ENCODE measurements around the gene ZFAND2B. TPM values are rescaled to one million over a fixed set of nuclear protein-coding genes. Genes with fewer than 3 reads are reported as not detected.
A peak's percentile ranks its signal among the peaks of the same experiment; 100 is the strongest.

The ZFAND2B gene
- total RNA-seq, 1 donor from 2014 or later = 29.3 TPM

DNA sequence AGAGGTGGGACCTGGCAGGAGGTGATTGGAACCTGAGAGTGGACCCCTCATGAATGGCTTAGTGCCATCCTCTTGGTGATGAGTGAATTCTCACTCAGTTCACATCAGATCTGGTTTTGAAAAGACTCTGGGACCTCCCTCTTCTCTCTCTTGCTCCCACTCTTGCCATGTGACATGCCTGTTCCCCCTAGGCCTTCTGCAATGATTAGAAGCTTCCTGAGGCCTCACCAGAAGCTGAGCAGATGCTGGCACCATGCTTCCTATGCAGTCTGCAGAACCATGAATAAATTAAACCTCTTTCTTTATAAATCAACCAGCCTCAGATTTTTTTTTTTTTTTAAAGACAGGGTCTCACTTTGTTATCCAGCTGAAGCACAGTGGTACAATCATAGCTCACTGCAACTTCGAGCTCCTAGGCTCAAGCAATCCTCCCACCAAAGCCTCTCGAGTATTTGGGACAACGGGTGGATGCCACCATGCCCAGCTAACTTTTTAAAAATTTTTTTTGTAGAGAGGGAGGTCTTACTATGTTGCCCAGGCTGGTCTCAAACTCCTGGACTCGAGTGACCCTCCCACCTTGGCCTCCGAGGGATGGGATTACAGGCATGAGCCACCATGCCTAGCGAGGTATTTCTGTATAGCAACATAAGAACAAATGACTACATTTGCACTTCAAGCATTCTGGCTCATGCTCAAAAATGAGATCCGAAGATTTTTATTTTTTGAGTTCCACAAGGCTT, 2.0 kb upstream of the ZFAND2B start:
- Mint-ChIP-seq H3K4me3 (ENCODE audit: low read depth) (no peak overlapping the region), H3K4me1 (ENCODE audit: low read depth) (peaks cover 11% of the 10 kb centered on the region), H3K27ac (no peak overlapping the region), H3K9me3 (ENCODE audit: low read depth) (no peaks in the 10 kb centered on the region), H3K36me3 (ENCODE audit: insufficient read depth) (peaks cover 5% of the 10 kb centered on the region), H3K27me3 (peaks cover 5% of the 10 kb centered on the region)
- TF ChIP-seq, protein P1, sequence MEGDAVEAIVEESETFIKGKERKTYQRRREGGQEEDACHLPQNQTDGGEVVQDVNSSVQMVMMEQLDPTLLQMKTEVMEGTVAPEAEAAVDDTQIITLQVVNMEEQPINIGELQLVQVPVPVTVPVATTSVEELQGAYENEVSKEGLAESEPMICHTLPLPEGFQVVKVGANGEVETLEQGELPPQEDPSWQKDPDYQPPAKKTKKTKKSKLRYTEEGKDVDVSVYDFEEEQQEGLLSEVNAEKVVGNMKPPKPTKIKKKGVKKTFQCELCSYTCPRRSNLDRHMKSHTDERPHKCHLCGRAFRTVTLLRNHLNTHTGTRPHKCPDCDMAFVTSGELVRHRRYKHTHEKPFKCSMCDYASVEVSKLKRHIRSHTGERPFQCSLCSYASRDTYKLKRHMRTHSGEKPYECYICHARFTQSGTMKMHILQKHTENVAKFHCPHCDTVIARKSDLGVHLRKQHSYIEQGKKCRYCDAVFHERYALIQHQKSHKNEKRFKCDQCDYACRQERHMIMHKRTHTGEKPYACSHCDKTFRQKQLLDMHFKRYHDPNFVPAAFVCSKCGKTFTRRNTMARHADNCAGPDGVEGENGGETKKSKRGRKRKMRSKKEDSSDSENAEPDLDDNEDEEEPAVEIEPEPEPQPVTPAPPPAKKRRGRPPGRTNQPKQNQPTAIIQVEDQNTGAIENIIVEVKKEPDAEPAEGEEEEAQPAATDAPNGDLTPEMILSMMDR (IDR thresholded peaks at IDR 0.05; ENCODE audit: unreplicated experiment) = no peak
- no peak for DNase-seq (ENCODE audit: low spot score, unreplicated experiment)

GRCh38 chr2:219205165-219205538, 1.4 kb upstream of the ZFAND2B start:
- TF ChIP-seq, protein P1 (IDR thresholded peaks at IDR 0.05; ENCODE audit: unreplicated experiment) = no peak
- H3K4me3 Mint-ChIP-seq (ENCODE audit: low read depth) = peak overlapping the region; percentile 47
- H3K27me3 Mint-ChIP-seq = peaks cover 4% of the 10 kb centered on the region
- peak overlapping the region; percentile 59 for H3K27ac Mint-ChIP-seq
- no peak for DNase-seq (ENCODE audit: low spot score, unreplicated experiment)
- peaks cover 11% of the 10 kb centered on the region for H3K4me1 Mint-ChIP-seq (ENCODE audit: low read depth)
- peaks cover 6% of the 10 kb centered on the region for H3K36me3 Mint-ChIP-seq (ENCODE audit: insufficient read depth)
- H3K9me3 Mint-ChIP-seq (ENCODE audit: low read depth) = no peaks in the 10 kb centered on the region

DNA sequence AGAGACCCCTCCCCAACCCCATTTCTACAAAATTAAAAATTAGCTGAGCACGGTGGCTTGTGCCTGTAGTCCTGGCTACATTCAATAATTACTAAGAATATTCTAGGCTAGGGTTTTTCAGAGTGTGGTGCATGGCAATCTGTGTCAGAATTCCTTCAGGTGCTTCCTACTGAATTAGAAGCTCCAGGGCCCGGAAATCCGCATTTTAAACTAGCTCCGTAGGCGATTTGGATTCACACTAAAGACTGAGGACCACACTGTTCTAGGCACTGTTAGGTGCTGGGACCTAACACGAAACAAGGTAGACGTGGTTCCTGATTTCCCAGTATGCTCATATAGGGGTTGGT, 628 bp upstream of the ZFAND2B start:
- Mint-ChIP-seq H3K36me3 (ENCODE audit: insufficient read depth) (peaks cover 6% of the 10 kb centered on the region), H3K27ac (peak overlapping the region; percentile 98), H3K9me3 (ENCODE audit: low read depth) (no peaks in the 10 kb centered on the region), H3K4me1 (ENCODE audit: low read depth) (peaks cover 11% of the 10 kb centered on the region), H3K27me3 (peaks cover 4% of the 10 kb centered on the region), H3K4me3 (ENCODE audit: low read depth) (peak overlapping the region; percentile 89)
- no peak for DNase-seq (ENCODE audit: low spot score, unreplicated experiment)
- TF ChIP-seq, protein P1 (IDR thresholded peaks at IDR 0.05; ENCODE audit: unreplicated experiment) = no peak

DNA sequence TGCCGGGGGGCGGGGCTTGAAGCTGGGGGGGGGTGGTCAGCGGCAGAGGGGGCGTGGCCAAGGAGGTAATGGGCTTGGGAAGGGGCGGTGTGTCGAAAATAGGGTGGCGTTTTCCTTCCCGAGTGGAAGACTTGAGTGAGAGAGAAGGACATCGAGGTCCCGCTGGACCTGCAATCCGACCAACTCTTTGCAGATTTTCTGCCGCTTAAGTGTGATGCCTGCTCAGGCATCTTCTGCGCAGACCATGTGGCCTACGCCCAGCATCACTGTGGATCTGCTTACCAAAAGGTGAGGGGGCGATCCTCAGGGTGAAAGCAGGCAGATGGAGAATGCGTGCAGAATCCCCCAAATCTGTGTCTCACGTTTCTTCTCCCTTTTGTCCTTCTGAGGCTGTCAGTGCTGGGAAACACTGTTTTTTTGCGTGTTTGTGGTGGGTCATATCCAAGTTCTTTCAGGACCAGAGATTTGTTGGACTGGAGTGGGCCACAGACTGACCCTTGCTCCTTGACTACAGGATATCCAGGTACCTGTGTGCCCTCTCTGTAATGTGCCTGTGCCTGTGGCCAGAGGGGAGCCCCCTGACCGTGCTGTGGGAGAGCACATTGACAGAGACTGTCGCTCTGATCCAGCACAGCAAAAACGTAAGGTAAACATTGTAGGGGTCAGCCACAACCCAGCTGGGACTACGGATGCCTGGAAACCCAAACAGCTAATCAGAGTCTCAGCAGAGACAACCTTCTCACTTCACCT, 727 bp downstream of the ZFAND2B start:
- peaks cover 11% of the 10 kb centered on the region for H3K4me1 Mint-ChIP-seq (ENCODE audit: low read depth)
- peak overlapping the region; percentile 89 for H3K4me3 Mint-ChIP-seq (ENCODE audit: low read depth)
- H3K27me3 Mint-ChIP-seq = peaks cover 4% of the 10 kb centered on the region
- peak overlapping the region; percentile 24 for H3K27ac Mint-ChIP-seq
- H3K9me3 Mint-ChIP-seq (ENCODE audit: low read depth) = no peaks in the 10 kb centered on the region
- H3K36me3 Mint-ChIP-seq (ENCODE audit: insufficient read depth) = peaks cover 11% of the 10 kb centered on the region
- TF ChIP-seq, protein P1 (IDR thresholded peaks at IDR 0.05; ENCODE audit: unreplicated experiment) = no peak
- DNase-seq (ENCODE audit: low spot score, unreplicated experiment) = no peak

- Mint-ChIP-seq H3K27ac (peak overlapping the region; percentile 22), H3K9me3 (ENCODE audit: low read depth) (no peaks in the 10 kb centered on the region), H3K4me3 (ENCODE audit: low read depth) (peak overlapping the region; percentile 89), H3K27me3 (peaks cover 4% of the 10 kb centered on the region), H3K4me1 (ENCODE audit: low read depth) (peaks cover 11% of the 10 kb centered on the region), H3K36me3 (ENCODE audit: insufficient read depth) (peaks cover 11% of the 10 kb centered on the region)
- TF ChIP-seq, protein P1 (IDR thresholded peaks at IDR 0.05; ENCODE audit: unreplicated experiment) = no peak
- no peak for DNase-seq (ENCODE audit: low spot score, unreplicated experiment)
These were observed 1.5 kb downstream of the ZFAND2B start for GRCh38 chr2:219207884-219208740.
